Common myeloid progenitor, CD34-positive (primary cell): ENCODE measurements around the gene LUC7L.
"Not testable (repeated sequence)": the region's sequence is repeated elsewhere in the genome, so short reads cannot be mapped to it uniquely, and the experiment has no call there.

ENCODE experiments used
- CTCF ChIA-PET: fragments of 350-600 bp; sonication (Branson Sonifier 250); formaldehyde crosslinking; loops from one replicate; lab custom pipeline; 2021; ENCODE audit warnings: antibody characterized with exemption; lab: Charles Lee
- POLR2A ChIA-PET: fragments of 350-600 bp; sonication (Branson Sonifier 250); formaldehyde crosslinking; loops from one replicate; lab custom pipeline; 2021; ENCODE audit warnings: antibody characterized with exemption; lab: Charles Lee
- DNase-seq, 3 donors: peaks; one replicate each; pipeline versions ENCODE4 v3.0.0 to v3.0.0-alpha.2; 2013
- H3K27ac ChIP-seq, 2 experiments: 1 replicate in 1 of 2; 2 replicates in 1 of 2; pipeline ENCODE4 v1.7.0; 2013; ENCODE audit warnings: inconsistent platforms in 2 of 2, low read length in 2 of 2, mild to moderate bottlenecking in 2 of 2, low read depth in 1 of 2, moderate library complexity in 1 of 2; ENCODE audit not compliant: severe bottlenecking in 2 of 2, insufficient read depth in 1 of 2, poor library complexity in 1 of 2
- H3K27me3 ChIP-seq, 5 experiments: replicated peaks in 2 of 5; 1 replicate in 3 of 5; 2 replicates in 2 of 5; pipeline versions ENCODE4 v1.6.1 to v1.7.0; 2013; ENCODE audit warnings: low read length in 4 of 5, mild to moderate bottlenecking in 2 of 5, moderate library complexity in 2 of 5, inconsistent platforms in 1 of 5; ENCODE audit not compliant: insufficient read depth in 5 of 5, control insufficient read depth in 4 of 5
- H3K36me3 ChIP-seq, 4 experiments: 1 replicate in 2 of 4; 2 replicates in 2 of 4; pipeline versions ENCODE4 v1.6.1 to v1.7.0; 2013; ENCODE audit warnings: low read length in 3 of 4, control low read depth in 1 of 4, mild to moderate bottlenecking in 1 of 4; ENCODE audit not compliant: control insufficient read depth in 4 of 4, insufficient read depth in 4 of 4
- H3K4me1 ChIP-seq, 4 experiments: 1 replicate in 3 of 4; 2 replicates in 1 of 4; pipeline versions ENCODE4 v1.6.1 to v1.7.1; 2013; ENCODE audit warnings: low read length in 3 of 4, mild to moderate bottlenecking in 3 of 4, control low read depth in 1 of 4, inconsistent platforms in 1 of 4, moderate library complexity in 1 of 4; ENCODE audit not compliant: control insufficient read depth in 4 of 4, insufficient read depth in 4 of 4; ENCODE audit errors: control extremely low read depth in 1 of 4
- H3K4me3 ChIP-seq, 7 experiments: 1 replicate in 4 of 7; 2 replicates in 3 of 7; pipeline versions ENCODE4 v1.5.1 to v1.7.0; 2013; ENCODE audit warnings: mild to moderate bottlenecking in 7 of 7, low read length in 6 of 7, moderate library complexity in 6 of 7, inconsistent platforms in 2 of 7, low read depth in 2 of 7, control low read depth in 1 of 7; ENCODE audit not compliant: insufficient read depth in 4 of 7, control insufficient read depth in 1 of 7; ENCODE audit errors: extremely low read depth in 1 of 7
- H3K9me3 ChIP-seq, 5 experiments: 1 replicate in 4 of 5; 2 replicates in 1 of 5; pipeline versions ENCODE4 v1.6.1 to v1.7.1; 2013; ENCODE audit warnings: low read length in 4 of 5, mild to moderate bottlenecking in 2 of 5, inconsistent platforms in 1 of 5, low read depth in 1 of 5, moderate library complexity in 1 of 5; ENCODE audit not compliant: control insufficient read depth in 4 of 5, insufficient read depth in 2 of 5; ENCODE audit errors: control extremely low read depth in 1 of 5
- WGBS: methylation state at CpG from one replicate; pipeline ENCODE4 v1.1.5; 2013; ENCODE audit not compliant: insufficient coverage; 5-methylcytosine and 5-hydroxymethylcytosine counted together

The LUC7L gene

DNA sequence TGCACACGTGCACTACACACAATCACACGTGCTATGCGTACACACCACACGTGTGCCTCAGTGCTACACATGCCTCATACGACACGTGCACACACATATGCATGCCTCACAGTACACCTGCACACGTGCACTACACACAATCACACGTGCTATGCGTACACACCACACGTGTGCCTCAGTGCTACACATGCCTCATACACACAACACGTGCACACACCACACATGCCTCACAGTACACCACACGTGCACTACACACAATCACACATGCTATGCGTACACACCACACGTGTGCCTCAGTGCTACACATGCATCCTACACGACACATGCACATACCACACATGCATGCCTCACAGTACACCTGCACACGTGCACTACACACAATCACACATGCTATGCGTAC lies 38.3 kb upstream of the LUC7L start:
- POLR2A ChIA-PET, H3K9me3 ChIP-seq, H3K27ac ChIP-seq, H3K4me1 ChIP-seq, H3K4me3 ChIP-seq, CTCF ChIA-PET, DNase-seq, H3K27me3 ChIP-seq: not testable (repeated sequence)
- 98% methylated on average over 14 of the region's 17 CpGs for WGBS
- peaks cover 0 to 27% (median 15%) of the 10 kb centered on the region in 4 experiments for H3K36me3 ChIP-seq

DNA sequence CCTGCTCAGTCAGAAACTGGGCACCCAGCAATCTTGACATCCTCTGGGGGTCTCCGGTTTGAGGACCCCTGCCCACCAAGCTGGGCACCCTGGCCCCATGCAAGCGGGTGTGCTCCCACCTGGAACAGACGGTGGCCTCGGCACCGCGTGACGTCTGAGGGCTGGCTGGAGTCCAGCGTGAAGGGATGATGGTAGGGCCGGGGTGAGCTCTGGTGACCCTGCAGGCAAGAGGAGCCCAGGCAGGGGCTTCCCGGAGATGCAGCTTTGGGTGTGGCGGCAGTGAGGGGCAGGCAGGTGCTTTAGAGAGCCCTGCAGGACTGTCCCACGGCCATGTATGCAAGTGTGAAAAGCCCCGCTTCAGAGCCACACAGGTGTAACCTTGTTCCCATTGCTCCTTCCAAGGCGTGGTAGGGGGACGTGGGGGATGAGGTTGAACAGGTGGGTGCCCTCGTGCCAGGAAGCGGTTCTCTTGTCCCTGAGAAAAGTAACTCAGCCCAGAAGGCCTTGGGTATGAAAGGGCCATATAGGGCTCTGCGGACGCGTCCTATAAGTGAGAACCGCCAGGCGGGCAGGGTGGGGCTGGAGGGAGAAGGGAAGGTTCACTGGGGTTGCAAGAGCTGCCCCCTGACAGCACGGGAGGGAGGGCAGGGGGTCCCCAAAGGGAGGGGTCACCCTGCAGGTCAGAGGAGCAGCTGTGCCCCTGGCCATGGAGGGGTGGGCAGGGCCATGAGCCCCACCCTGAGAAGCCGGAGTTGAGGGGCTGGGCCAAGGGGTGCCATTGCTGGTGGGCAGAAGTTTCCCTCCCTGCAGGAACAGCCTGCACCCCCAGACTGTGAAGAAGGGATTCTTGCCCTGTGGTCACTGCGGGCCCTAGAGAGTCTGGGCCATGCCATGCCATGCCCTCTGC lies 37.3 kb upstream of the LUC7L start:
- no peaks in the 10 kb centered on the region for H3K4me1 ChIP-seq
- CTCF ChIA-PET, result no interaction called here
- peak overlapping the region in 1 of 7 experiments; percentile 4 for H3K4me3 ChIP-seq
- peaks cover 0 to 37% (median 20%) of the 10 kb centered on the region in 4 experiments for H3K36me3 ChIP-seq
- H3K27ac ChIP-seq, result no peak overlapping the region
- no peaks in the 10 kb centered on the region for H3K9me3 ChIP-seq
- no peak for DNase-seq
- POLR2A ChIA-PET, result no interaction called here
- no peaks in the 10 kb centered on the region for H3K27me3 ChIP-seq
- WGBS, result 88% methylated on average over 21 of the region's 25 CpGs

DNA sequence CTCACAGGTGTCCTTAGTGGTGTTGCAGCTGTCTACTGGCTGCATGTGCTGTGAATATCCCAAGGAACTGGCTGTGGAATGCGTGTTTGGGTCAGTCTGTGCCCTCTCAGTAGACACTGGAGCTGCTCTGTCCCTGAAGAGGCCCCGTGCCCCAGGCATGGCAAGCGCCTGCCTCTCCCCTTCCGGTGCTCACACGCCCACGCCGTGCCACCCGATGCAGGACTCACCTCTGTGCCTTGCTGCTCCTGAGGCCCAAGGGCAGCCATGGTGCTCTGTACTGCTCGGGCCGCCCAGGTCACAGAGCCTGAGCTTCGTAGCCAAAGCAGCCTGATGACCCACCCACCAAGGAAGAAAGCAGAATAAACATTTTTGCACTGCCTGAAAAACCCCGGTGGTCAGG lies 36.5 kb upstream of the LUC7L start:
- no peak overlapping the region for H3K4me3 ChIP-seq
- H3K27me3 ChIP-seq, result no peaks in the 10 kb centered on the region
- peaks cover 0 to 45% (median 24%) of the 10 kb centered on the region in 4 experiments for H3K36me3 ChIP-seq
- WGBS, result 82% methylated on average over 12 of the region's 12 CpGs
- ChIA-PET CTCF (no interaction called here), POLR2A (no interaction called here)
- no peaks in the 10 kb centered on the region for H3K4me1 ChIP-seq
- no peak for DNase-seq
- no peaks in the 10 kb centered on the region for H3K9me3 ChIP-seq
- no peak overlapping the region for H3K27ac ChIP-seq

DNA sequence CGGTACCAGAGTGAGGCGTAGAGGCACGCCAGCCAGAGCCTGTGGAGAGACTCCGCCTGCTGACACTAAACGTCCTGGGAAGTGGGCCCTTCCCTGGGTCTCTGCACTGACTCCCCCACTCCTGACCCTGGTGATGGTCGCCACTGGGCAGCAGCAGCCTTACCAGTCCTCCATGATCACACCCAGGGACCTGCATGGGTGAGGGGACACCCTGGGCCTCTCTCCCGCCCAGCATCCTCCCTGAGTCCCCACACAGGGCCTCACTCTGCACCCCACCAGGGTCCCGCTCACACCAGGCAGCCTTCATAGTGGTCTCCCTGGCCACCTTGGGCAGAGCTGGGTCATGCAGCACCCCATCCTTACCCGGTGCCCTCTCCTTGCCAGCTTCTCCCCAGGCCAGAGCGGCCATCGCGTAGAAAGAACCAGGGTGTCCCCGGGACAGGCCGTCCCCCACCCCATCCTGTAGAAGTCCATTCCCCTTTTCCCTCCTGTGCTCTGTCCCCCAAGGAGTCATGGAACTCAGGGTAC lies 35.8 kb upstream of the LUC7L start:
- Histone ChIP-seq H3K27ac (no peak overlapping the region), H3K4me3 (no peak overlapping the region), H3K4me1 (no peaks in the 10 kb centered on the region), H3K36me3 (peaks cover 0 to 51% (median 29%) of the 10 kb centered on the region in 4 experiments), H3K9me3 (no peaks in the 10 kb centered on the region), H3K27me3 (no peaks in the 10 kb centered on the region)
- no peak for DNase-seq
- WGBS, result 98% methylated on average over 12 of the region's 14 CpGs
- ChIA-PET CTCF (no interaction called here), POLR2A (no interaction called here)

DNA sequence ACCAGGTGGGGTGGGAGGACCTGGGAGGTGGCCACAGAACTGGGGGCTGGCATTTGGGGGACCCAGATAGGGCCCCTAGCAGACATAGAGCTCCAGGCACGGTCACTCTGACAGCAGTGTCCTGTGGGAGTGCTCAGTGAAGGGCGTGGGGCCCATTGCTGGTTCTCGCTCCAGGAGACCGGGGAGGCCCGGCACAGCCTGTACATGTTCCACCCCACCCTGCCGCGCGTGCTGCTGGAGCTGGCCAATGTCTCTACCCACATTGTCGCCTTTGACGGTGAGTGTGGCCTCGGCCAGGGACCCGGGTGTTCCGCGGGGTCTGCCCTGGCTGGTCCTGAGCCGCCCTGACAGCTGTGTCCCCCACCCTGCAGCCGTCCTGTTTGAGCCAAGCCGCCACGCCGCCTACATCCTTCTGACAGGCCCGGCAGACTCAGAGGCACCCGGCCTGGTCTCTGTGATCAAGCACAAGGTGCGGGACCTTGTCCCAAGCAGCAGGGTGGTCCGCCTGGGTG lies 35.2 kb upstream of the LUC7L start:
- H3K27me3 ChIP-seq, result no peaks in the 10 kb centered on the region
- no peak overlapping the region for H3K27ac ChIP-seq
- no peaks in the 10 kb centered on the region for H3K9me3 ChIP-seq
- CTCF ChIA-PET, result interaction anchor here (1.4 kb wide), 1 partner anchor 25 kb away, joined by 4 read pairs; no protein-coding TSS in a partner anchor
- POLR2A ChIA-PET, result no interaction called here
- peaks cover 0 to 57% (median 32%) of the 10 kb centered on the region in 4 experiments for H3K36me3 ChIP-seq
- 94% methylated on average over 23 of the region's 23 CpGs for WGBS
- no peak for DNase-seq
- peaks cover 0 to 4% (median under 1%) of the 10 kb centered on the region in 4 experiments for H3K4me1 ChIP-seq
- H3K4me3 ChIP-seq, result no peak overlapping the region

DNA sequence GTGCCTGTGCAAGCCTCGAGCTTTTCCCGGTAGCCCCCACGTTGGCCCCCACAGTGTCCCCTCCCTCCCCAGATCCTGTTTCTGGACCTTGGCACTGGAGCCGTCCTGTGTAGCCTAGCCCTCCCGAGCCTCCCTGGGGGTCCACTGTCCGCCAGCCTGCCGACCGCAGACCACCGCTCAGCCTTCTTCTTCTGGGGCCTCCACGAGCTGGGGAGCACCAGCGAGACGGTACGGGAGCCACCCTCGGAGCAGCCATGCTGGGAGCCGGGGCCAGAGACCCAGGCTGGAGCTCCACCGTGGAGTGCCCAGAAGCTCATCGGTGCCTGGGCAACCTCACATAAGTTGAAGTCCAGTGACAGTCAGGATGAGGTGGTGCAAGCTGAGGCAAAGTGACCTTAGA lies 34.7 kb upstream of the LUC7L start:
- DNase-seq, result no peak
- Histone ChIP-seq H3K4me3 (no peak overlapping the region), H3K36me3 (peaks cover 0 to 62% (median 32%) of the 10 kb centered on the region in 4 experiments), H3K9me3 (no peaks in the 10 kb centered on the region), H3K27me3 (no peaks in the 10 kb centered on the region), H3K27ac (no peak overlapping the region), H3K4me1 (peaks cover 0 to 6% (median 2%) of the 10 kb centered on the region in 4 experiments)
- POLR2A ChIA-PET, result no interaction called here
- CTCF ChIA-PET, result interaction anchor here (1.0 to 1.4 kb wide), 2 partner anchors 10 to 24 kb away, joined by 3 to 4 read pairs; no protein-coding TSS in a partner anchor
- 97% methylated on average over 16 of the region's 17 CpGs for WGBS
